ENCODE measurements around the gene RHBDF2.

Gene RHBDF2

GRCh38 chr17:76438906-76439305, 62.3 kb downstream of the RHBDF2 start:
- DNase-seq (ENCODE audit: low read depth, low spot score): no peak

- DNase-seq (ENCODE audit: low read depth, low spot score): no peak
Observed at GRCh38 chr17:76437467-76438402, 63.5 kb downstream of the RHBDF2 start.

DNA sequence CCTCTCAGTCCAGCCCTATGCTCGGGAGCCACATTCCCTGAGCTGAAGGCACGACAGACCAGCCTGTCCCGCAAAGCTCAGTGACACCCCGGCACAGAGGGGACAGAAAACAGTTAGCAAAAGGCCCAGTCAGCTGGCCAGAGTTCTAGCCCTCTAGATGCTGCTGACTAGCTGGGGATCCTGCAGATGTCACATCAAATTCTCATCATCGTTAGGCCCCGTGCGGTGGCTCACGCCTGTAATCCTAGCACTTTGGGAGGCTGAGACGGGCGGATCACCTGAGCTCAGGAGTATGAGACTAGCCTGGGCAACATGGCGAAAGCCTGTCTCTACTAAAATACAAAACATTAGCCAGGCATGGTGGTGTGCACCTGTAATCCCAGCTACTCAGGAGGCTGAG, 65.5 kb downstream of the RHBDF2 start:
- DNase-seq (ENCODE audit: low read depth, low spot score): no peak

- no peak for DNase-seq (ENCODE audit: low read depth, low spot score)
Observed at GRCh38 chr17:76434870-76435269, 66.4 kb downstream of the RHBDF2 start.

DNA sequence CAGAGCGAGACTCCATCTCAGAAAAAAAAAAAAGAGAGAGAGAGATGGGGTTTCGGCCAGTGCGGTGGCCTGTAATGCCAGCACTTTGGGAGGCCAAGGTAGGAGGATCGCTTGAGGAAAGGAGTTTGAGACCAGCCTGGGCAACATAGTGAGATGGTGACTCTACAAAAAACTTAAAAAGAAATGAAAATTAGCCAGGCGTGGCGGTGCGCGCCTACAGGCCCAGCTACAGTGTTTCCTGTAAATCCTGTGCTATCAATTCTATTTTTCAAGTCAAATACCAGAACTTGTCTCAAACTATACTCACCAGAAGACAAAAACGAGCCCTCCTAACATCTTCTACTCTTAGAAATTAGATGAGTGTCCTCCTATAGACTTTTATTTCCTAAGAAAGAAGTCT, 67.5 kb downstream of the RHBDF2 start:
- no peak for DNase-seq (ENCODE audit: low read depth, low spot score)

DNA sequence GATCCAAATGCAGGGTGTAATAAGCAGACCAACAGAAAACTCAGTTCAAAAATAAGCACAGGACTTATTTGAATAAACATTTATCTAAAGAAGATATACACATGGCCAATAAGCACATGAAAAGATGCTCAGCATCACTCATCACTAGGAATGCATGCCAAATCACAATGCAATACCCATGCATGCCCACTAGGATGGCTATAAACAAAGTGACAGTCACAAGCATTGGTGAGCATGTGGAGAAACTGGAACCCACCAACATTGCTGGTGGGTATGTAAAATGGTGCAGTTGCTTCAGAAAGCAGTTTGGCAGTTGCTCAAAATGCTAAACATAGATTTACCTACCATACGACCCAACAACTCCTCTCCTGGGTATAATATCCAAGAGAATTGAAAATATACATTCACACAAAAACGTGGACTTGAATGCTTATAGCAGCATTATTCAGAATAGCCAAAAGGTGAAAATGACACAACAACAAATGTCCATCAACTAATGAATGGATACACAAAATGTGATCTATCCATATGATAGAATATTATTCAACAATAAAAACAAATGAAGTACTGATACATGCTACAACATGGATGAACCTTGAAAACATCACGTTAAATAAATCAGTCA, 68.4 kb downstream of the RHBDF2 start:
- no peak for DNase-seq (ENCODE audit: low read depth, low spot score)

- no peak for DNase-seq (ENCODE audit: low read depth, low spot score)
Observed at GRCh38 chr17:76432004-76432403, 69.2 kb downstream of the RHBDF2 start.

- no peak for DNase-seq (ENCODE audit: low read depth, low spot score)
Observed at GRCh38 chr17:76431509-76431908, 69.7 kb downstream of the RHBDF2 start.

GRCh38 chr17:76428511-76428910, 72.7 kb downstream of the RHBDF2 start:
- DNase-seq (ENCODE audit: low read depth, low spot score): no peak

DNA sequence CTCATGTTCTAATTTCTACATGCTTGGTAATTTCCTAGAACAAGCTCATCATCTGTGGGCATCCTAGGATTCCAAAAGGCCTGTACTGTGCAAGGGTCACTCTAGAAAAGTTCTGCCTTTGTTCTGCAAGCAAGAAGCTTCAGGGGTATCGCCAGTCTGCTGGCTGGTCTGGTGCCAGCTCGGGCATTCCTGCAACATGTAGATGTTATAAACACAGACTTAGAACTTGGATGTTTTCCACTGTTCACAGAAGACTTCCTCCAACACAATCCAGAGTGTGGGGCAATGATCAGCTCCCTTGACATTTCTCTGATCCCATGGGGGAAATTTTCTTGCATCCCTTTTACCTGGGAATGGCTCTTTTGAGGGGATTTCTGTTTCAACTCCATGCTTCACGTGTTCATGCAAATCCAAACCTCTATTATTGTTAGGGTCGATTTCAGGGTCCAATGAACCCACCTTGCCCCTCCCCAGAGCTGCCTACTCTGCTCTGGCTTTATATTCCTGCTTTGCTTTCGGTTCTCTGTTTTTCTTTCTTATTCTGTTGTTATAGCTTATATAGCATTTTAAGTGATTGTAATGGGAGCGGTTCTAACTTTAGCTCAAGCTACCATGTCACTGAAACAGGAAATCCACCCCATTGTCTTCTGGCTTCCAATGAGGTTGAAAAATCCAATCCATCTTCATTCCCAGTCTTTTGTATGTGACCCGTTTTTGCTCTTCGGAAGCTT, 73.6 kb downstream of the RHBDF2 start:
- DNase-seq (ENCODE audit: low read depth, low spot score): no peak

- no peak for DNase-seq (ENCODE audit: low read depth, low spot score)
Observed at GRCh38 chr17:76426853-76427252, 74.4 kb downstream of the RHBDF2 start.

GRCh38 chr17:76422860-76423259, 78.4 kb downstream of the RHBDF2 start:
- no peak for DNase-seq (ENCODE audit: low read depth, low spot score)

DNA sequence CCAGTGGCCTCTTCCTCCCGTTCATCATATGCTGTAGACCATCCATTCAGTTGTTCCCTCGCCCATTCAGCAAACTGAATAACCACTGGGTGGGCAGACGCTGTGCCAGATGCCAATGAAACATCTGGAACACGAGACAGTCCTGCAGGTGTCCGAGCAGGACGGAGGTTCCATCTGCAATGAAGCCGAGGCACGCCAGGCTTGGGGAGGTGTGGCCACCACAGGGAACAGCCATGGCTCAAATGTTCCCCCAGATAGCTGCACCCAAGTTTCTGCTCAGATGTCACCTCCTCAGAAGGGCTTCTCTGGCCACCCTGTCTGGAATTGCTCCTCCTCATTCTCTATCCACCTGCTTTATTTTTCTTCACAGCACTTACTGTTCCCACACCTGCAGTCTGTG, 78.8 kb downstream of the RHBDF2 start:
- no peak for DNase-seq (ENCODE audit: low read depth, low spot score)

GRCh38 chr17:76421044-76421407, 80.2 kb downstream of the RHBDF2 start:
- DNase-seq (ENCODE audit: low read depth, low spot score): no peak

Data from iPS DF 19.7 (cell line).